Vagina (tissue), 2 donors: ENCODE data around the gene ZBTB34.

Experiments
- CTCF ChIP-seq, 3 experiments: fragments of 450-650 bp in 2 of 3; fragments of 200-600 bp in 1 of 3; sonication (generic) in 1 of 3; IDR thresholded peaks; one replicate each; pipeline ENCODE4 v1.5.1; 2017 to 2019; ENCODE audit warnings: antibody characterized with exemption in 3 of 3, mild to moderate bottlenecking in 2 of 3, moderate library complexity in 2 of 3
- POLR2A ChIP-seq, 2 donors: fragments of 450-650 bp; IDR thresholded peaks; one replicate each; pipeline ENCODE4 v1.6.1; 2017; ENCODE audit warnings: antibody characterized with exemption in 2 of 2, mild to moderate bottlenecking in 2 of 2, moderate library complexity in 2 of 2

- no peak for TF ChIP-seq CTCF (IDR thresholded peaks at IDR 0.05)
- TF ChIP-seq POLR2A (IDR thresholded peaks at IDR 0.05): no peak
These were observed 58.8 kb downstream of the ZBTB34 start for GRCh38 chr9:126919193-126919592.
